NB4 (cell line): Measurements from ENCODE around the gene GALNS.
A peak's percentile ranks its signal among the peaks of the same experiment; 100 is the strongest.

ENCODE experiments used
- CTCF ChIP-seq: IDR thresholded peaks from one replicate; pipeline ENCODE4 v1.5.1; 2012; ENCODE audit warnings: low read depth, low read length
- POLR2A ChIP-seq: IDR thresholded peaks from 2 replicates; pipeline ENCODE4 v1.6.1; 2011; ENCODE audit warnings: mild to moderate bottlenecking; ENCODE audit not compliant: insufficient read length; ENCODE audit errors: extremely low read depth

GRCh38 chr16:88807142-88807625, 49.6 kb downstream of the GALNS start:
- TF ChIP-seq CTCF (no peak), POLR2A (peak; percentile 12)
